ENCODE measurements around the gene MARK2. TPM values are rescaled to one million over a fixed set of nuclear protein-coding genes. Genes with fewer than 3 reads are reported as not detected.

The MARK2 gene
- polyA plus RNA-seq, 1 of the 3 experiments (the other 2 are of a cell fraction) = 18.8 TPM

- CTCF ChIA-PET = interaction anchor here (0.9 to 1.5 kb wide), 8 partner anchors 12 to 230 kb away, joined by 3 to 4 read pairs (median 3); partner anchors contain the start of gene NAA40
- TF ChIP-seq TEAD4 (IDR thresholded peaks at IDR 0.05; ENCODE audit: borderline replicate concordance, insufficient read depth) (no peak), RXRA (IDR thresholded peaks at IDR 0.05; ENCODE audit: borderline replicate concordance, low read depth) (no peak)
- POLR2A ChIA-PET = no interaction called here
- H3K27ac ChIP-seq (ENCODE audit: low read depth in 2 of 2, low read length in 1 of 2) = peak overlapping the region in 1 of 2 experiments; percentile 98; a peak in 2 of 4 replicates
- H3K79me2 ChIP-seq (ENCODE audit: insufficient read depth) = no peaks in the 10 kb centered on the region
- no peaks in the 10 kb centered on the region for H3K9me3 ChIP-seq
- DNase-seq = peak; percentile 55
- H3K9ac ChIP-seq = no peak overlapping the region
- H2AFZ ChIP-seq (ENCODE audit: low read depth) = no peak overlapping the region
- H3F3A ChIP-seq (replicated peaks; ENCODE audit: insufficient read depth) = no peaks in the 10 kb centered on the region
- no peaks in the 10 kb centered on the region for H4K20me1 ChIP-seq (ENCODE audit: insufficient read depth)
- H3K4me2 ChIP-seq = no peak overlapping the region
- H3K36me3 ChIP-seq (replicated peaks in 1 of 2; ENCODE audit: control insufficient read depth in 1 of 2, insufficient read depth in 2 of 2, low read length in 1 of 2) = no peaks in the 10 kb centered on the region
- no peak overlapping the region for H3K4me3 ChIP-seq (ENCODE audit: low read depth in 2 of 2, low read length in 1 of 2)
- 77% methylated on average over 26 of the region's 41 CpGs for WGBS (ENCODE audit: low lambda C conversion rate)
- H3K27me3 ChIP-seq (ENCODE audit: insufficient read depth) = no peaks in the 10 kb centered on the region
- H3K4me1 ChIP-seq (ENCODE audit: control insufficient read depth in 1 of 2, insufficient read depth in 2 of 2, low read depth in 1 of 2, low read length in 1 of 2) = peaks cover 4 to 43% of the 10 kb centered on the region in 2 experiments; a peak in 3 of 4 replicates
- H3K9me2 ChIP-seq = no peaks in the 10 kb centered on the region
Measured at GRCh38 chr11:63919267-63920125, 80.6 kb downstream of the MARK2 start.

- Histone ChIP-seq H3K4me1 (ENCODE audit: control insufficient read depth in 1 of 2, insufficient read depth in 2 of 2, low read depth in 1 of 2, low read length in 1 of 2) (peaks cover 4 to 35% of the 10 kb centered on the region in 2 experiments; a peak in 3 of 4 replicates), H3K27me3 (ENCODE audit: insufficient read depth) (no peaks in the 10 kb centered on the region), H3K4me2 (no peak overlapping the region), H3K27ac (ENCODE audit: low read depth in 2 of 2, low read length in 1 of 2) (peak overlapping the region in 1 of 2 experiments; percentile 36; a peak in 1 of 4 replicates), H3K36me3 (replicated peaks in 1 of 2; ENCODE audit: control insufficient read depth in 1 of 2, insufficient read depth in 2 of 2, low read length in 1 of 2) (no peaks in the 10 kb centered on the region), H3K9ac (no peak overlapping the region), H2AFZ (ENCODE audit: low read depth) (no peak overlapping the region), H3K9me2 (no peaks in the 10 kb centered on the region), H4K20me1 (ENCODE audit: insufficient read depth) (no peaks in the 10 kb centered on the region), H3K79me2 (ENCODE audit: insufficient read depth) (no peaks in the 10 kb centered on the region), H3K9me3 (no peaks in the 10 kb centered on the region), H3K4me3 (ENCODE audit: low read depth in 2 of 2, low read length in 1 of 2) (no peak overlapping the region), H3F3A (replicated peaks; ENCODE audit: insufficient read depth) (no peaks in the 10 kb centered on the region)
- ChIA-PET CTCF (interaction anchor here (0.9 to 1.5 kb wide), 8 partner anchors 11 to 229 kb away, joined by 3 to 4 read pairs (median 3); partner anchors contain the start of gene NAA40), POLR2A (interaction anchor here (0.6 kb wide), 1 partner anchor 11 kb away, joined by 4 read pairs; no protein-coding TSS in a partner anchor)
- TF ChIP-seq GATA2 (CRISPR knock-in tag; IDR thresholded peaks at IDR 0.05) (no peak), JUND (IDR thresholded peaks at IDR 0.05) (no peak), EP300 (IDR thresholded peaks at IDR 0.05; ENCODE audit: borderline replicate concordance in 1 of 2, low read depth in 1 of 2, low read length in 1 of 2) (no peak), TCF12 (IDR thresholded peaks at IDR 0.05) (no peak), MEF2A (IDR thresholded peaks at IDR 0.05; ENCODE audit: borderline replicate concordance, low read depth) (no peak), RFX5 (IDR thresholded peaks at IDR 0.05; ENCODE audit: low read length) (no peak), IRF3 (IDR thresholded peaks at IDR 0.05; ENCODE audit: low read depth, low read length) (no peak), MAX (IDR thresholded peaks at IDR 0.05; ENCODE audit: low read depth) (no peak), TAF1 (IDR thresholded peaks at IDR 0.05; ENCODE audit: borderline replicate concordance, low read depth, low read length) (no peak), PBX3 (IDR thresholded peaks at IDR 0.05) (no peak), USF1 (IDR thresholded peaks at IDR 0.05; ENCODE audit: borderline replicate concordance, low read depth) (no peak), FOSL2 (IDR thresholded peaks at IDR 0.05; ENCODE audit: borderline replicate concordance, low read depth) (no peak), RCOR1 (IDR thresholded peaks at IDR 0.05; ENCODE audit: low read length) (no peak), NRF1 (IDR thresholded peaks at IDR 0.05; ENCODE audit: low read depth, low read length) (no peak), CTCF (IDR thresholded peaks at IDR 0.05) (no peak), NFIC (IDR thresholded peaks at IDR 0.05; ENCODE audit: borderline replicate concordance) (no peak), CHD2 (IDR thresholded peaks at IDR 0.05; ENCODE audit: low read length, partially characterized antibody) (no peak), POLR2AphosphoS5 (IDR thresholded peaks at IDR 0.05; ENCODE audit: low read depth, low read length) (no peak)
- DNase-seq = peak; percentile 62
- WGBS (ENCODE audit: low lambda C conversion rate) = 74% methylated on average over 15 of the region's 22 CpGs
Measured at GRCh38 chr11:63920126-63920938, 81.4 kb downstream of the MARK2 start.

Measured in SK-N-SH (cell line).